Hematopoietic multipotent progenitor cell (in vitro differentiated cells): ENCODE measurements around the gene GPR68. TPM values are rescaled to one million over a fixed set of nuclear protein-coding genes. Genes with fewer than 3 reads are reported as not detected.
"Not testable (repeated sequence)": the region's sequence is repeated elsewhere in the genome, so short reads cannot be mapped to it uniquely, and the experiment has no call there.

Experiments
- DNase-seq, 3 donors: peaks; one replicate each; pipeline ENCODE4 v3.0.0-alpha.2; 2011 to 2015; ENCODE audit warnings: low read depth in 2 of 3, low spot score in 2 of 3
- total RNA-seq: library from RNA; depleted of rRNA; stranded (reverse); fragments of >200 nt; gene quantifications from one replicate; pipeline ENCODE4 v1.2.3, GENCODE V29; 2012

GPR68 gene
- total RNA-seq, 1 donor, result 0.81 TPM

- DNase-seq, result not testable (repeated sequence)
These were observed 43.7 kb downstream of the GPR68 start for GRCh38 chr14:91200802-91201201.

- no peak for DNase-seq
These were observed 46.9 kb downstream of the GPR68 start for GRCh38 chr14:91197631-91198030.

DNA sequence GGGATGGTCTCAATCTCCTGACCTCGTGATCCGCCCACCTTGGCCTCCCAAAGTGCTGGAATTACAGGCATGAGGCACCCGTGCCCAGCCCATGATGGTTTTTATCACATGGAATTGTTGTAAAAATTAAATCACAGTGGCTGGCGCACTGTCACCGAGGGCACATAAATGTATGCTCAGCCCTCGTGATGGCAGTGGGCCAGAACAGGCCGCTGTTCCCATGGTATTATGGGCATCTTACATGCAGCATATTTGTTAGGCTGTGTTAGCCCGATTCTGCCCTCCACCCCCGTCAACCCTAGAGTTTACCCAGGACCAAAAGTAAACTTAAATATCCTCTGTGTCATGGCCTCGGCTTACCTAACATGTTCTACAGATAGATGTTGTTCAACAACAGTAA, 48.6 kb downstream of the GPR68 start:
- DNase-seq, result no peak

DNA sequence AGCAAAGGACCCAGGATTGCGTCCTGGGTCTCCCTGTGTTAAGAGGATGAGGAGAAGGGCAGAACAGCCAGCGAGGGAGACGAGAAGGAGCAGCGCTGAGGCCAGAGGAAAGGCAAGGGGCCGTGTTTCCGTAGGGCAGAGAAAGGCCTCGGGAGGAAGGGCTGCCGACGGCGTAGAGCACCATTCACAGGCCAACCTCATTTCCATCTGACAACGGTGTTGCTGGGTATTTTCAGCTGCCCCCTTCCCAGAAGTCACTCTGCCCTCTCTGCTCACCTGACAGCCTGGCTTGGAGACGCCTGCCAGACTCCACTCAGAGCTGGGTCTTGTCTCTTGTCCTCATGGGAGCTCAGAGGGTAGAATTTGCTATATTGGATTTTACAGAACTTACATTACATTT, 51.4 kb downstream of the GPR68 start:
- DNase-seq, result no peak

GRCh38 chr14:91190853-91191252, 53.7 kb downstream of the GPR68 start:
- DNase-seq, result no peak

GRCh38 chr14:91187271-91187670, 57.2 kb downstream of the GPR68 start:
- DNase-seq, result no peak

DNA sequence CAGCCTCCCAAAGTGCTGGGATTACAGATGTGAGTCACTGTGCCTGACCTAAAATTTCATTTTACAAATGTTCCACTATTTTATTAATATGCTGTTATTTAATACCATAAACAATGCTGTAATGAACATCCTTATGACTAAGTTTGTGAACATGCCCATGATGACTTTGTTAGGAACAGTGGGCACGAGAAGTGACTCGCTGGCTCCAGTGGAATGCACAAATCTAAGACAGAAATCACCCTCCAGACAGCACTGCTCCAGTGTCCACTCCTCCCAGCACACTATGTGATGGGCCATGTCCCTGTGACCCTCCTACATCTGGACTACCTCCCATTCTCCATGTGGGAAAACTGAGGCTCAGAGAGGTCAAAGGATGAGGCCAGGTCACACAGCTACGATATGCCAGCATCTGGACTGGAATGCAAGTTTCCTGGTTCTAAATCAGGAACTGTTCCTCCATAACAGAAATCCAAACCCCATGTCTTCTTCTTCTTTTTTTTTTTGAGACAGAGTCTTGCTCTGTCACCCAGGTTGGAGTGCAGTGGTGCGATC, 57.9 kb downstream of the GPR68 start:
- no peak for DNase-seq

DNA sequence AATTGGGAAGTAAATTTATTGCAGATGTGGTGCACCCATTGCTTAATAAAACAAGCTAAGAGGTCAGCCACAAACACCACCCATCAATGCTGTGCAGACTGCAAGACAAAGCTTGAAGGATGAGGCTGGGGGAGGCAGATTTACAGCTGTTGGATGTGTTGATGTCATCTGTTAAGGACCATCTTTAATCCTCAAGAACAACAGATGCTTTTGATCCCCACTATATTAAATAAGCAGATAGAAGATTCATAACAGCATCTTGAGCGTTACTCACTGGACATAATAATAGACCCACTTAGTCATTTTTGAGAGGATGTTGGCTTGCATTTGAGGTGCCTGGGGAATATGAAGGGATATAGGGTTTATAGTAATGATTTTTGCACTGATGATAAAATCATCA, 58.8 kb downstream of the GPR68 start:
- DNase-seq, result no peak

GRCh38 chr14:91184559-91184958, 59.9 kb downstream of the GPR68 start:
- DNase-seq, result no peak

- not testable (repeated sequence) for DNase-seq
These were observed 61.8 kb downstream of the GPR68 start for GRCh38 chr14:91182753-91183152.

Other genes starting within 250 kb of the GPR68 start
- gene RPS6KA5, start 184.1 kb downstream of the GPR68 start, total RNA-seq, result 5.4 TPM
- gene DGLUCY, start 130.6 kb downstream of the GPR68 start, total RNA-seq, result 97.5 TPM
- gene CCDC88C, start 173.1 kb upstream of the GPR68 start, total RNA-seq, result 77.3 TPM